ENCODE measurements around the gene PANK1.

- TF ChIP-seq CTCF (IDR thresholded peaks at IDR 0.05 in 2 of 3, conservative IDR thresholded peaks at IDR 0.05 in 1 of 3; ENCODE audit: insufficient read depth in 2 of 3, low read depth in 1 of 3, low read length in 3 of 3), result no peak
- no peak for TF ChIP-seq POLR2A (conservative IDR thresholded peaks at IDR 0.05)
- TF ChIP-seq SREBF2 (CRISPR knock-in tag; IDR thresholded peaks at IDR 0.05), result no peak
- TF ChIP-seq ZNF174 (CRISPR knock-in tag; IDR thresholded peaks at IDR 0.05), result no peak
- TF ChIP-seq PRPF4 (IDR thresholded peaks at IDR 0.05; ENCODE audit: insufficient read depth, low read depth, low read length, poor library complexity, severe bottlenecking), result no peak
- no peak for TF ChIP-seq HMGN3 (IDR thresholded peaks at IDR 0.05; ENCODE audit: borderline replicate concordance, extremely low read depth, insufficient read length, low read depth, low read length)
- no peak for TF ChIP-seq ZNF165 (CRISPR knock-in tag; IDR thresholded peaks at IDR 0.05; ENCODE audit: borderline replicate concordance)
- no peak for TF ChIP-seq POLR2AphosphoS5 (IDR thresholded peaks at IDR 0.05; ENCODE audit: control insufficient read depth, insufficient read depth, low read depth, low read length)
- TF ChIP-seq ZNF274 (IDR thresholded peaks at IDR 0.05; ENCODE audit: borderline replicate concordance, low read depth, low read length), result no peak
- TF ChIP-seq TARDBP (IDR thresholded peaks at IDR 0.05), result no peak
Observed at GRCh38 chr10:89684604-89685003, 39.6 kb upstream of the PANK1 start.
